RPMI7951 (cell line): ENCODE measurements around the gene SECISBP2. TPM values are rescaled to one million over a fixed set of nuclear protein-coding genes. Genes with fewer than 3 reads are reported as not detected.

ENCODE experiments used
- DNase-seq: peaks from one replicate; pipeline ENCODE4 v3.0.0-alpha.2; 2012; ENCODE audit warnings: low read depth
- total RNA-seq: library from RNA; depleted of rRNA; stranded (reverse); fragments of >200 nt; shearing (Covaris generic); gene quantifications from 2 replicates; pipeline ENCODE4 v1.2.3, GENCODE V29; 2014

The SECISBP2 gene
- total RNA-seq, 1 experiment from 2014 or later: 11.1 TPM

GRCh38 chr9:89347651-89348050 is 29.4 kb downstream of the SECISBP2 start:
- DNase-seq: no peak

- no peak for DNase-seq
Measured at GRCh38 chr9:89349607-89350006, 31.3 kb downstream of the SECISBP2 start.

- DNase-seq: no peak
Measured at GRCh38 chr9:89350988-89351557, 32.8 kb downstream of the SECISBP2 start.

- DNase-seq: no peak
Measured at GRCh38 chr9:89351584-89352300, 33.4 kb downstream of the SECISBP2 start.

DNA sequence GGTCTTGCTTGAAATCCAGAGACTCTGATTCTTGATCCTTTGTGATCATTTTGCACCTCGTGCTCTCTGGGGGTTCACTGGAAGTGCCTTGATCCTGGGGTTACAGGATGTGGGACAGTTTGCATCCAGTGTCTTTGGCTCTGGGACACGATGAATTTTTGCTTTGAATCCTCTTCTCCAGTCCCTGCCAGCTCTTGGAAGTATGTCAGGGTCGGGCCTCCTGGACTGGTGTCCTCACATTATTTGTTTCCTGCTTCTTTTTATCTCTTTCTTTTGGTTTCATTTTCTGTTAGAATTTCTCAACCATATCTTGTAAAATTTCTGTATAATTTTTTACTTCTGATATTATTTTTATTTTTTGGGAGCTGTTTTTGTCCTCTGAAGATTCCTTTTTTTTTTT is 34.2 kb downstream of the SECISBP2 start:
- DNase-seq: no peak

- no peak for DNase-seq
Measured at GRCh38 chr9:89352874-89353649, 34.8 kb downstream of the SECISBP2 start.

GRCh38 chr9:89353989-89354388 is 35.7 kb downstream of the SECISBP2 start:
- no peak for DNase-seq

DNA sequence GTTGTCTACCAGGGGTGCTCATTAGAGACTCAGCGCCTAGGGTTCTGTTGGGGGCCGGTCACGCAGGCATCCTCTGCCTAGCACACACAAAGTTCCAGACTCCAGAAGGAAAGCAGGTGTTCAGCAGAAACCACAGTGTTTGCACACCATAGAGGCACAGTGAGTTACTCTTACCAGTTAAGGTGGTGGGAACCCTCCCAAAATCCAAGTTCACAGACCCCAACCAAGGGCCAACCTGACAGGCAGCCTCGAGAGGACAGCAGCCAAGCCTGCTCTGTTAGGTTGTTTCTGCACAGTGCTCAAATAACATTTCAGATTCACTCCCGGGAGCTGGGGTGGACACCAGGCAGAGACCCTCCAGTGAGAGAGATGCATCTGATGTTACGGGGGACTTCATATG is 36.2 kb downstream of the SECISBP2 start:
- no peak for DNase-seq

- no peak for DNase-seq
Measured at GRCh38 chr9:89356782-89357181, 38.5 kb downstream of the SECISBP2 start.

DNA sequence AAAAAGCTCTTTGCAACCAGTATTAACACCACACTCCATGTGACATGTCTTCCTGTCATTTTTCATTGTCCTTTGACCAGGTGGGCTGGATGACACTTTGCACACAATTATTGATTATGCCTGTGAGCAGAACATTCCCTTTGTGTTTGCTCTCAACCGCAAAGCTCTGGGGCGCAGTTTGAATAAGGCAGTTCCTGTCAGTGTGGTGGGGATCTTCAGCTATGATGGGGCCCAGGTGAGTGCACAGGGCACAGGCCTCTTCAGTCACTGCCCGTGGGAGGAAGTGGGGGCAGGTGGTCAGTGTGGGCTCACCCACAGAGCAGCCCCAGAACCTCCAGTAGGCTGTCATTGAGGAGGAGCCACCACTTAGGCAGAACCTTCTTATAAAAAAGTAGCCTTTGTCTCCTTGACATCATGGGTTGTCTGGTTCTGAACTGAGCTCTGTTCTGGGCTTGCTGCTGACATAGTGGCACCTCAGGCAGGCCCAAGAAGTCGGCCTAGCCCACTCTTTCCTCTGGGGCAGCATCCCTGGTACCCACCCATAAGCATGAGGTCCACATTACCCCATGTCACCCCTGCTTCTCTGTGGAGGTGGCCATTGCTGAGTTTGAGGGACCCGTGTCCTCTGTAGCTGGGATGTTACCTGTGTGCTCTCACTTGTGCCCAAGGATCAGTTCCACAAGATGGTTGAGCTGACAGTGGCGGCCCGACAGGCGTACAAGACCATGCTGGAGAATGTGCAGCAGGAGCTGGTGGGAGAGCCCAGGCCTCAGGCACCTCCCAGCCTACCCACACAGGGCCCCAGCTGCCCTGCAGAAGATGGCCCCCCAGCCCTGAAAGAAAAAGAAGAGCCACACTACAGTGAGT is 39.3 kb downstream of the SECISBP2 start:
- DNase-seq: no peak

- DNase-seq: no peak
Measured at GRCh38 chr9:89358376-89358916, 40.1 kb downstream of the SECISBP2 start.

DNA sequence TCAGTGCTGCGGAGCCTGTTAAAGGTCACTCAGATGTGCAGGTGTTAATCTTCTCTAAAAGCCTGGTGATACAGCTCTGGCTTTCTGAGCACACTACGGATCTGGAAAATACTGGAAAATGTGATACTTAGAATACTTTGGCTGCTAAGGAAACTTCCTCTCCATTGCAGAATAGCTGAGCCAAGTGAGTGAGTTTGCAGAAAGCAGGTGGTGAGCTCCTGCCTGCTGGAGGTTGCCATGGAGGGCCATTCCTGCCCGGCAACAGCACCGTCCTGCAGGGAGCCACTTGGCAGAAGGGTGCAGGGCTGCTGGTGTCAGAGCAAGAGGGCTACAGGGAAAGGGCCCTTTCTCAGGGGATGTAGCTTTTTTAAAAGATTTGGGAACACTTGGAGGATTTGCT is 40.7 kb downstream of the SECISBP2 start:
- no peak for DNase-seq

DNA sequence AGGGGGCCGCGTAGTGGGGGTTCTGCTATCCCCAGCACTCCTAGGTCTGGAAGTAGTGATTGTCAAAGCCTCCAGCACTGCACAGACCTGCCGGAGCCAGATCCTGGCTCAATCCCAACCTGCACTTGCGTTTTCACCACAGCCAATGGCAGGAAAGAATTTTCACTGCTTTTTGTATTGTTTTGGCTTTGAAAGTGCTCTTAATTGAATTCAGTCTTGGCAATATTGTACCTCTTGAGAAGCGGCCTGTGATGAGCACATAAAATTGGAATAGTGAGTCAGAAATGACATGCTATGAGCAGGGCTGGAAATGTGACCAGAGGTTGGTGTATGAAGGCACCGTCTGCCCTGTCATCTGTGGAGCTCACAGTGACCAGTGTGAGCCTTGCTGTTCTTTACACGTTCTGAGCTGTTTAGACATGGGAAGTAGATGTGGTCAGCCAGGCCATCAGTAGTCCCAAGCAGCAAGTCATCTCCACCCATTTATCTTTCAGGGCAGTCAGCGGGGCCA is 41.5 kb downstream of the SECISBP2 start:
- no peak for DNase-seq

DNA sequence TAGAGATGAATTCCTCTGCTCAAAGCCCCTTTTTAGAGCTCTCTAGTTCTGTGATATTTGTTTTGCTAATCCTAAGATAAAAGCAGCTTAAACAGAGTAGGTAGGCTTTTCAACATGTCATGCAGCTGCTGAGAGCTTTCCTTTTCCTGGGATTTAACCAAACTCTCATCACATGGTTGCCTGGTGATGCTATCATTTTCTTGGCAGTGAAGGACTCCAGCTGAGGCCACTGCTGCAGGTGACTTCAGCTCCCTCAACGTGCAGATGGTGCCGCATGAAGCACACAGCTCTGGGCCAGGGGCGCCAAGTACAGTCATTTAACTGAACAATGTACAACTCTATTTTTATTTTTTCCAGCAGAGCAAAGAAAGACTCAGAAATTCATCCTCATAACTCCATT is 42.2 kb downstream of the SECISBP2 start:
- no peak for DNase-seq

GRCh38 chr9:89361031-89361430 is 42.7 kb downstream of the SECISBP2 start:
- DNase-seq: no peak

- DNase-seq: no peak
Measured at GRCh38 chr9:89361816-89362646, 43.7 kb downstream of the SECISBP2 start.

GRCh38 chr9:89362647-89363310 is 44.5 kb downstream of the SECISBP2 start:
- no peak for DNase-seq

GRCh38 chr9:89363311-89363670 is 45.0 kb downstream of the SECISBP2 start:
- no peak for DNase-seq

- DNase-seq: no peak
Measured at GRCh38 chr9:89363921-89364665, 45.8 kb downstream of the SECISBP2 start.
